NCI-H446 (cell line): ENCODE results near the gene GRID1.
A peak's percentile ranks its signal among the peaks of the same experiment; 100 is the strongest.
"Not testable (repeated sequence)": the region's sequence is repeated elsewhere in the genome, so short reads cannot be mapped to it uniquely, and the experiment has no call there.

Source experiments
- DNase-seq, 2 experiments: peaks; one replicate each; lab custom pipeline; 2025; lab: John Stamatoyannopoulos, UW

Gene GRID1

GRCh38 chr10:86107131-86107530 lies 259.5 kb downstream of the GRID1 start:
- DNase-seq = no peak

GRCh38 chr10:86106616-86107015 lies 260.0 kb downstream of the GRID1 start:
- no peak for DNase-seq

GRCh38 chr10:86105640-86106039 lies 261.0 kb downstream of the GRID1 start:
- DNase-seq = no peak

- no peak for DNase-seq
Measured at GRCh38 chr10:86105181-86105580, 261.4 kb downstream of the GRID1 start.

GRCh38 chr10:86104611-86105145 lies 261.9 kb downstream of the GRID1 start:
- DNase-seq = no peak

- no peak for DNase-seq
Measured at GRCh38 chr10:86104156-86104555, 262.4 kb downstream of the GRID1 start.

GRCh38 chr10:86103391-86104101 lies 263.0 kb downstream of the GRID1 start:
- peak in 1 of 2 experiments; percentile 45 for DNase-seq

GRCh38 chr10:86102451-86102850 lies 264.1 kb downstream of the GRID1 start:
- peak in 1 of 2 experiments; percentile 1 for DNase-seq

- no peak for DNase-seq
Measured at GRCh38 chr10:86102031-86102430, 264.6 kb downstream of the GRID1 start.

GRCh38 chr10:86100581-86101061 lies 266.0 kb downstream of the GRID1 start:
- peak in 1 of 2 experiments; percentile 35 for DNase-seq

GRCh38 chr10:86099542-86100334 lies 266.9 kb downstream of the GRID1 start:
- no peak for DNase-seq

GRCh38 chr10:86098187-86098881 lies 268.3 kb downstream of the GRID1 start:
- DNase-seq = no peak

GRCh38 chr10:86095061-86095460 lies 271.5 kb downstream of the GRID1 start:
- DNase-seq = not testable (repeated sequence)

- DNase-seq = not testable (repeated sequence)
Measured at GRCh38 chr10:86092311-86092710, 274.3 kb downstream of the GRID1 start.

GRCh38 chr10:86091216-86091615 lies 275.4 kb downstream of the GRID1 start:
- no peak for DNase-seq

GRCh38 chr10:86090807-86091206 lies 275.8 kb downstream of the GRID1 start:
- no peak for DNase-seq

GRCh38 chr10:86087716-86088115 lies 278.9 kb downstream of the GRID1 start:
- no peak for DNase-seq

GRCh38 chr10:86086418-86086817 lies 280.2 kb downstream of the GRID1 start:
- no peak for DNase-seq

- DNase-seq = no peak
Measured at GRCh38 chr10:86085686-86086085, 280.9 kb downstream of the GRID1 start.

- no peak for DNase-seq
Measured at GRCh38 chr10:86085136-86085535, 281.5 kb downstream of the GRID1 start.

GRCh38 chr10:86084585-86084984 lies 282.0 kb downstream of the GRID1 start:
- no peak for DNase-seq

GRCh38 chr10:86083664-86084175 lies 282.9 kb downstream of the GRID1 start:
- no peak for DNase-seq
